ENCODE results near the gene NNMT. TPM values are rescaled to one million over a fixed set of nuclear protein-coding genes. Genes with fewer than 3 reads are reported as not detected.

NNMT gene
- polyA plus RNA-seq, 1 of the 3 experiments (the other 2 are of a cell fraction), result 84.6 TPM

DNA sequence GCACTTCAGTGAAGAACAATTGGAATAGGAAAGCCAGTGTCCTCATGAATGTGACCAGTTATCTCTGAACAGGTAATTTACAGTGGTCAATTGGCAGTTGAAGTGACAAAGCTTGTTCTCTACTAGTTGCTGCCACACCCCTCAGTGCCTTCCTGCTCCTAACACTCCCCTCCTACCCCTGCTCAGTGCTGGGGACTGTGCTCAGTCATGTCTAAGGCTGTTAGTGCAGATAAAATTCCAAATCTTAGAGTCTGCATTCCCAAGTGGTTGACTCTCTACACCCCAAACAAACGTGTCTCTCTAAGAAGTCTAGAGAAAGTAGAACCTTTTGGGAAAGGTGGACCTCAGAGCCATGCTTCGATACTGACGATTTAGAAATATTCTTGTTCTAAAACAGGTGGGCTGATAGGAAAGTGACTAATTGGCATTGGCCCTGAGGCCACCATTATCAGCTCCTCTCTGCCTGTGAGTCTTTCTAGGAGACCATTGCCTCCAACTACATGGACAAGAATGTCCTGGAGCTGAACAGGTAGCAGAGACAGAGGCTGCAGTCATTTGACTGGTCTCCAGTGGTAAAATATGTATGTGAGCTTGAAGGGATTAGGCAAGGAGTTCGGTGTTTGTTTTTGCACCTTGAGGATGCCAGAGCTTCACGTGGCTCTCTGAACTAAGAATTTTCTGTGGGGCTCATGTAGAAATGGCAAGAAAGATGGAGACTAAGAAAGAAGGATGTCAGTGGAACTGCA lies 22.1 kb upstream of the NNMT start:
- no peaks in the 10 kb centered on the region for H3K36me3 ChIP-seq (replicated peaks in 1 of 2; ENCODE audit: control insufficient read depth in 1 of 2, insufficient read depth in 2 of 2, low read length in 1 of 2)
- H2AFZ ChIP-seq (ENCODE audit: low read depth), result no peak overlapping the region
- H3K9ac ChIP-seq, result no peak overlapping the region
- H3K4me1 ChIP-seq (ENCODE audit: control insufficient read depth in 1 of 2, insufficient read depth in 2 of 2, low read depth in 1 of 2, low read length in 1 of 2), result no peaks in the 10 kb centered on the region
- H3K9me3 ChIP-seq, result no peaks in the 10 kb centered on the region
- 25% methylated on average over 5 of the region's 5 CpGs for WGBS (ENCODE audit: low lambda C conversion rate)
- no peaks in the 10 kb centered on the region for H3F3A ChIP-seq (replicated peaks; ENCODE audit: insufficient read depth)
- no peaks in the 10 kb centered on the region for H3K9me2 ChIP-seq
- POLR2A ChIA-PET, result no interaction called here
- no peak for DNase-seq
- H3K4me3 ChIP-seq (ENCODE audit: low read depth in 2 of 2, low read length in 1 of 2), result no peak overlapping the region
- no peak overlapping the region for H3K4me2 ChIP-seq
- no peak overlapping the region for H3K27ac ChIP-seq (ENCODE audit: low read depth in 2 of 2, low read length in 1 of 2)
- TF ChIP-seq EP300 (IDR thresholded peaks at IDR 0.05; ENCODE audit: borderline replicate concordance in 1 of 2, low read depth in 1 of 2, low read length in 1 of 2) (no peak), ELF1 (IDR thresholded peaks at IDR 0.05) (no peak), RFX5 (IDR thresholded peaks at IDR 0.05; ENCODE audit: low read length) (no peak), MXI1 (IDR thresholded peaks at IDR 0.05; ENCODE audit: low read depth, low read length) (no peak), SMC3 (IDR thresholded peaks at IDR 0.05; ENCODE audit: low read depth, low read length) (no peak), RAD21 (IDR thresholded peaks at IDR 0.05; ENCODE audit: low read length) (no peak), NFIC (IDR thresholded peaks at IDR 0.05; ENCODE audit: borderline replicate concordance) (no peak), YY1 (IDR thresholded peaks at IDR 0.05; ENCODE audit: low read depth) (no peak), TEAD4 (IDR thresholded peaks at IDR 0.05; ENCODE audit: borderline replicate concordance, insufficient read depth) (no peak), FOXJ3 (CRISPR knock-in tag; IDR thresholded peaks at IDR 0.05) (no peak), TAF1 (IDR thresholded peaks at IDR 0.05; ENCODE audit: borderline replicate concordance, low read depth, low read length) (no peak), POLR2AphosphoS5 (IDR thresholded peaks at IDR 0.05; ENCODE audit: low read depth, low read length) (no peak), SIN3A (IDR thresholded peaks at IDR 0.05; ENCODE audit: borderline replicate concordance, low read depth, low read length) (no peak), GABPA (IDR thresholded peaks at IDR 0.05; ENCODE audit: low read depth) (no peak)
- TF ChIP-seq, protein P1, sequence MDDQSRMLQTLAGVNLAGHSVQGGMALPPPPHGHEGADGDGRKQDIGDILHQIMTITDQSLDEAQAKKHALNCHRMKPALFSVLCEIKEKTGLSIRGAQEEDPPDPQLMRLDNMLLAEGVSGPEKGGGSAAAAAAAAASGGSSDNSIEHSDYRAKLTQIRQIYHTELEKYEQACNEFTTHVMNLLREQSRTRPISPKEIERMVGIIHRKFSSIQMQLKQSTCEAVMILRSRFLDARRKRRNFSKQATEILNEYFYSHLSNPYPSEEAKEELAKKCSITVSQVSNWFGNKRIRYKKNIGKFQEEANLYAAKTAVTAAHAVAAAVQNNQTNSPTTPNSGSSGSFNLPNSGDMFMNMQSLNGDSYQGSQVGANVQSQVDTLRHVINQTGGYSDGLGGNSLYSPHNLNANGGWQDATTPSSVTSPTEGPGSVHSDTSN (IDR thresholded peaks at IDR 0.05), result no peak
- TF ChIP-seq, protein P2, sequence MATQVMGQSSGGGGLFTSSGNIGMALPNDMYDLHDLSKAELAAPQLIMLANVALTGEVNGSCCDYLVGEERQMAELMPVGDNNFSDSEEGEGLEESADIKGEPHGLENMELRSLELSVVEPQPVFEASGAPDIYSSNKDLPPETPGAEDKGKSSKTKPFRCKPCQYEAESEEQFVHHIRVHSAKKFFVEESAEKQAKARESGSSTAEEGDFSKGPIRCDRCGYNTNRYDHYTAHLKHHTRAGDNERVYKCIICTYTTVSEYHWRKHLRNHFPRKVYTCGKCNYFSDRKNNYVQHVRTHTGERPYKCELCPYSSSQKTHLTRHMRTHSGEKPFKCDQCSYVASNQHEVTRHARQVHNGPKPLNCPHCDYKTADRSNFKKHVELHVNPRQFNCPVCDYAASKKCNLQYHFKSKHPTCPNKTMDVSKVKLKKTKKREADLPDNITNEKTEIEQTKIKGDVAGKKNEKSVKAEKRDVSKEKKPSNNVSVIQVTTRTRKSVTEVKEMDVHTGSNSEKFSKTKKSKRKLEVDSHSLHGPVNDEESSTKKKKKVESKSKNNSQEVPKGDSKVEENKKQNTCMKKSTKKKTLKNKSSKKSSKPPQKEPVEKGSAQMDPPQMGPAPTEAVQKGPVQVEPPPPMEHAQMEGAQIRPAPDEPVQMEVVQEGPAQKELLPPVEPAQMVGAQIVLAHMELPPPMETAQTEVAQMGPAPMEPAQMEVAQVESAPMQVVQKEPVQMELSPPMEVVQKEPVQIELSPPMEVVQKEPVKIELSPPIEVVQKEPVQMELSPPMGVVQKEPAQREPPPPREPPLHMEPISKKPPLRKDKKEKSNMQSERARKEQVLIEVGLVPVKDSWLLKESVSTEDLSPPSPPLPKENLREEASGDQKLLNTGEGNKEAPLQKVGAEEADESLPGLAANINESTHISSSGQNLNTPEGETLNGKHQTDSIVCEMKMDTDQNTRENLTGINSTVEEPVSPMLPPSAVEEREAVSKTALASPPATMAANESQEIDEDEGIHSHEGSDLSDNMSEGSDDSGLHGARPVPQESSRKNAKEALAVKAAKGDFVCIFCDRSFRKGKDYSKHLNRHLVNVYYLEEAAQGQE (IDR thresholded peaks at IDR 0.05; ENCODE audit: low read depth, low read length), result no peak
- TF ChIP-seq, protein P3, sequence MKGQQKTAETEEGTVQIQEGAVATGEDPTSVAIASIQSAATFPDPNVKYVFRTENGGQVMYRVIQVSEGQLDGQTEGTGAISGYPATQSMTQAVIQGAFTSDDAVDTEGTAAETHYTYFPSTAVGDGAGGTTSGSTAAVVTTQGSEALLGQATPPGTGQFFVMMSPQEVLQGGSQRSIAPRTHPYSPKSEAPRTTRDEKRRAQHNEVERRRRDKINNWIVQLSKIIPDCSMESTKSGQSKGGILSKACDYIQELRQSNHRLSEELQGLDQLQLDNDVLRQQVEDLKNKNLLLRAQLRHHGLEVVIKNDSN (IDR thresholded peaks at IDR 0.05; ENCODE audit: borderline replicate concordance, low read depth), result no peak
- H3K79me2 ChIP-seq (ENCODE audit: insufficient read depth), result no peaks in the 10 kb centered on the region
- H4K20me1 ChIP-seq (ENCODE audit: insufficient read depth), result no peaks in the 10 kb centered on the region
- CTCF ChIA-PET, result interaction anchor here (1.0 to 15.2 kb wide), 2 partner anchors 14 to 15 kb away, joined by 3 to 143 read pairs; no protein-coding TSS in a partner anchor
- peaks cover 56% of the 10 kb centered on the region for H3K27me3 ChIP-seq (ENCODE audit: insufficient read depth)
